ENCODE data around the gene UBA7. TPM values are rescaled to one million over a fixed set of nuclear protein-coding genes. Genes with fewer than 3 reads are reported as not detected.
A peak's percentile ranks its signal among the peaks of the same experiment; 100 is the strongest.
"Not testable (repeated sequence)": the region's sequence is repeated elsewhere in the genome, so short reads cannot be mapped to it uniquely, and the experiment has no call there.

The UBA7 gene
- 1.6 TPM for total RNA-seq

GRCh38 chr3:49813497-49814174 is at the start of gene UBA7:
UBA7 (minus strand) TSS chr3:49813953; CDS start chr3:49813787, 166 bp downstream.
- FAIRE-seq (no peak), DNase-seq (ENCODE audit: low spot score in 2 of 2) (peak in 1 of 2 donors; percentile 67)

- FAIRE-seq (no peak), DNase-seq (ENCODE audit: low spot score in 2 of 2) (no peak)
Measured at GRCh38 chr3:49859576-49860305, 46.0 kb upstream of the UBA7 start.

GRCh38 chr3:49856181-49857005 is 42.6 kb upstream of the UBA7 start, which contains the start of gene TRAIP:
TRAIP (minus strand) TSS chr3:49856564; CDS start chr3:49856453, 111 bp downstream.
- FAIRE-seq (peak; percentile 91), DNase-seq (ENCODE audit: low spot score in 2 of 2) (peak; percentile 92 to 100)

GRCh38 chr3:49855662-49856061 is 41.9 kb upstream of the UBA7 start:
- DNase-seq (ENCODE audit: low spot score in 2 of 2): no peak
- no peak for FAIRE-seq

GRCh38 chr3:49845694-49846093 is 31.9 kb upstream of the UBA7 start:
- no peak for DNase-seq (ENCODE audit: low spot score in 2 of 2)

GRCh38 chr3:49844464-49845183 is 30.9 kb upstream of the UBA7 start:
- DNase-seq (ENCODE audit: low spot score in 2 of 2): no peak
- FAIRE-seq: no peak

More at GRCh38 chr3:49845694-49846093, 31.9 kb upstream of the UBA7 start:
- FAIRE-seq: no peak

- DNase-seq (ENCODE audit: low spot score in 2 of 2) (no peak), FAIRE-seq (no peak)
Measured at GRCh38 chr3:49842843-49843517, 29.2 kb upstream of the UBA7 start.

GRCh38 chr3:49841806-49842205 is 28.1 kb upstream of the UBA7 start:
- FAIRE-seq (no peak), DNase-seq (ENCODE audit: low spot score in 2 of 2) (no peak)

GRCh38 chr3:49841126-49841696 is 27.5 kb upstream of the UBA7 start:
- no peak for DNase-seq (ENCODE audit: low spot score in 2 of 2)
- no peak for FAIRE-seq

- no peak for FAIRE-seq
Measured at GRCh38 chr3:49840388-49840787, 26.6 kb upstream of the UBA7 start.

GRCh38 chr3:49839193-49839809 is 25.5 kb upstream of the UBA7 start:
- DNase-seq (ENCODE audit: low spot score in 2 of 2): peak in 1 of 2 donors; percentile 68
- no peak for FAIRE-seq

More at GRCh38 chr3:49840388-49840787, 26.6 kb upstream of the UBA7 start:
- no peak for DNase-seq (ENCODE audit: low spot score in 2 of 2)

GRCh38 chr3:49831341-49831740 is 17.6 kb upstream of the UBA7 start:
- DNase-seq (ENCODE audit: low spot score in 2 of 2) (no peak), FAIRE-seq (no peak)

- DNase-seq (ENCODE audit: low spot score in 2 of 2) (no peak), FAIRE-seq (no peak)
Measured at GRCh38 chr3:49826016-49826415, 12.3 kb upstream of the UBA7 start.

GRCh38 chr3:49823131-49823530 is 9.4 kb upstream of the UBA7 start:
- FAIRE-seq; DNase-seq (ENCODE audit: low spot score in 2 of 2): not testable (repeated sequence)

- DNase-seq (ENCODE audit: low spot score in 2 of 2): no peak
- FAIRE-seq: no peak
Measured at GRCh38 chr3:49812916-49813496, 747 bp downstream of the UBA7 start.

- FAIRE-seq: no peak
- no peak for DNase-seq (ENCODE audit: low spot score in 2 of 2)
Measured at GRCh38 chr3:49807431-49808114, 6.2 kb downstream of the UBA7 start.

GRCh38 chr3:49806850-49807249 is 6.9 kb downstream of the UBA7 start:
- FAIRE-seq (no peak), DNase-seq (ENCODE audit: low spot score in 2 of 2) (no peak)
